ENCODE measurements around the gene RPS27. TPM values are rescaled to one million over a fixed set of nuclear protein-coding genes. Genes with fewer than 3 reads are reported as not detected.

RPS27 gene
- total and polyA plus RNA-seq, 2 of the 13 experiments (the other 11 are each of a cell fraction or from before 2014, with no cell fraction given): 3,737 to 9,964 TPM

GRCh38 chr1:153963030-153963849 lies 27.3 kb upstream of the RPS27 start, which contains the start of gene SLC39A1 (continued):
- peak; percentile 86; the same call in 1 of the 2 replicates for TF ChIP-seq ZNF275 (CRISPR knock-in tag; IDR thresholded peaks at IDR 0.05; ENCODE audit: borderline replicate concordance)
- peak; percentile 21; the same call in 1 of the 2 replicates for TF ChIP-seq FOXO1 (CRISPR knock-in tag; IDR thresholded peaks at IDR 0.05)
- TF ChIP-seq TAF1 (CRISPR knock-in tag; IDR thresholded peaks at IDR 0.05): peak; percentile 69
- TF ChIP-seq WIZ (CRISPR knock-in tag; IDR thresholded peaks at IDR 0.05): no peak
- TF ChIP-seq SIX1 (CRISPR knock-in tag; IDR thresholded peaks at IDR 0.05; ENCODE audit: borderline replicate concordance): no peak
- no peak for TF ChIP-seq ZNF362 (CRISPR knock-in tag; IDR thresholded peaks at IDR 0.05; ENCODE audit: borderline replicate concordance)
- TF ChIP-seq FOXA3 (CRISPR knock-in tag; IDR thresholded peaks at IDR 0.05): no peak
- peak; percentile 30 for TF ChIP-seq HNRNPLL (IDR thresholded peaks at IDR 0.05; ENCODE audit: low read depth, low read length, poor library complexity, severe bottlenecking)
- TF ChIP-seq NCOA5 (CRISPR knock-in tag; IDR thresholded peaks at IDR 0.05): no peak
- TF ChIP-seq ZSCAN21 (CRISPR knock-in tag; IDR thresholded peaks at IDR 0.05; ENCODE audit: borderline replicate concordance): no peak
- TF ChIP-seq ZNF33A (CRISPR knock-in tag; IDR thresholded peaks at IDR 0.05; ENCODE audit: borderline replicate concordance): no peak
- no peak for TF ChIP-seq ZNF614 (CRISPR knock-in tag; IDR thresholded peaks at IDR 0.05; ENCODE audit: borderline replicate concordance)
- no peak for TF ChIP-seq FOXK2 (IDR thresholded peaks at IDR 0.05)
- TF ChIP-seq ATF6 (CRISPR knock-in tag; conservative IDR thresholded peaks at IDR 0.05): no peak
- TF ChIP-seq HOXA3 (CRISPR knock-in tag; IDR thresholded peaks at IDR 0.05): peak; percentile 59
- TF ChIP-seq ZBTB26 (CRISPR knock-in tag; IDR thresholded peaks at IDR 0.05; ENCODE audit: borderline replicate concordance): no peak
- TF ChIP-seq HIVEP1 (CRISPR knock-in tag; IDR thresholded peaks at IDR 0.05): no peak; the same call in 1 of the 2 replicates
- TF ChIP-seq EHMT2 (IDR thresholded peaks at IDR 0.05; ENCODE audit: borderline replicate concordance, low read depth, low read length): no peak
- peak; percentile 66; the same call in 1 of the 2 replicates for TF ChIP-seq PRDM15 (CRISPR knock-in tag; IDR thresholded peaks at IDR 0.05)
- no peak for TF ChIP-seq JDP2 (CRISPR knock-in tag; IDR thresholded peaks at IDR 0.05; ENCODE audit: borderline replicate concordance)
